B cell (primary cell): Measurements from ENCODE around the gene LMO1. TPM values are rescaled to one million over a fixed set of nuclear protein-coding genes. Genes with fewer than 3 reads are reported as not detected.

Experiments used
- ATAC-seq: fragments of 200-7000 bp; cut with Tn5 transposase; one replicate; pipeline ENCODE4 v1.10.0; 2021; ENCODE audit warnings: low read depth, mild to moderate bottlenecking, moderate number of reproducible peaks, moderate library complexity
- CTCF ChIA-PET: fragments of 350-600 bp; sonication (Branson Sonifier 250); formaldehyde crosslinking; loops from one replicate; lab custom pipeline; 2021; ENCODE audit warnings: antibody characterized with exemption, inconsistent platforms; lab: Charles Lee
- POLR2A ChIA-PET: fragments of 350-600 bp; sonication (Branson Sonifier 250); formaldehyde crosslinking; loops from one replicate; lab custom pipeline; 2021; ENCODE audit warnings: antibody characterized with exemption; lab: Charles Lee
- DNase-seq: peaks from one replicate; pipeline ENCODE4 v3.0.0; 2013
- H2AFZ ChIP-seq: 2 replicates; pipeline ENCODE4 v1.6.1; 2012; ENCODE audit warnings: mild to moderate bottlenecking, low read depth, low read length; ENCODE audit not compliant: insufficient read depth, poor library complexity, severe bottlenecking
- H3K27ac ChIP-seq, 2 donors: 1 replicate in 1 of 2; 2 replicates in 1 of 2; pipeline ENCODE4 v1.5.1; 2012 to 2013; ENCODE audit warnings: low read length in 2 of 2, mild to moderate bottlenecking in 2 of 2, moderate library complexity in 1 of 2
- H3K27me3 ChIP-seq, 4 experiments: fragments of 200-600 bp in 1 of 4; sonication (generic) in 1 of 4; replicated peaks in 1 of 4; 1 replicate in 2 of 4; 2 replicates in 2 of 4; pipeline versions ENCODE4 v1.6.1 to v1.7.0; 2013 to 2016; ENCODE audit warnings: low read length in 3 of 4, mild to moderate bottlenecking in 2 of 4, mixed read lengths in 1 of 4, moderate library complexity in 1 of 4; ENCODE audit not compliant: insufficient read depth in 4 of 4, control insufficient read depth in 3 of 4; ENCODE audit errors: control extremely low read depth in 1 of 4
- H3K36me3 ChIP-seq, 2 experiments: replicated peaks in 1 of 2; 1 replicate in 1 of 2; 2 replicates in 1 of 2; pipeline versions ENCODE4 v1.6.1 to v1.7.1; 2013; ENCODE audit warnings: low read length in 1 of 2; ENCODE audit not compliant: insufficient read depth in 2 of 2, control insufficient read depth in 1 of 2; ENCODE audit errors: control extremely low read depth in 1 of 2, extremely low read depth in 1 of 2
- H3K4me1 ChIP-seq, 2 donors: fragments of 200-600 bp in 1 of 2; sonication (generic) in 1 of 2; 1 replicate in 1 of 2; 2 replicates in 1 of 2; pipeline versions ENCODE4 v1.5.1 to v1.6.1; 2013 to 2017; ENCODE audit warnings: low read length in 2 of 2; ENCODE audit not compliant: control insufficient read depth in 2 of 2, insufficient read depth in 2 of 2
- H3K4me2 ChIP-seq: replicated peaks from 2 replicates; pipeline ENCODE3; 2012; ENCODE audit warnings: mild to moderate bottlenecking, low read depth, low read length; ENCODE audit not compliant: poor library complexity, severe bottlenecking
- H3K4me3 ChIP-seq, 5 experiments: fragments of 200-600 bp in 1 of 5; sonication (generic) in 1 of 5; 1 replicate in 3 of 5; 2 replicates in 2 of 5; pipeline versions ENCODE4 v1.5.1 to v1.7.0; 2011 to 2016; ENCODE audit warnings: low read length in 4 of 5, mild to moderate bottlenecking in 4 of 5, low read depth in 2 of 5, control low read depth in 1 of 5, moderate library complexity in 1 of 5; ENCODE audit not compliant: insufficient read depth in 1 of 5; ENCODE audit errors: control extremely low read depth in 1 of 5, extremely low read depth in 1 of 5
- H3K79me2 ChIP-seq: fragments of 200-600 bp; sonication (generic); one replicate; pipeline ENCODE4 v1.6.0; 2016; ENCODE audit warnings: low read length; ENCODE audit not compliant: control insufficient read depth, insufficient read depth
- H3K9ac ChIP-seq: fragments of 200-600 bp; sonication (generic); 2 replicates; pipeline ENCODE4 v1.6.1; 2017; ENCODE audit warnings: mild to moderate bottlenecking, low read length, moderate library complexity
- H3K9me3 ChIP-seq, 3 donors: one replicate each; pipeline versions ENCODE4 v1.6.1 to v1.7.1; 2013; ENCODE audit warnings: low read length in 2 of 3; ENCODE audit not compliant: control insufficient read depth in 2 of 3, insufficient read depth in 1 of 3; ENCODE audit errors: control extremely low read depth in 1 of 3
- H4K20me1 ChIP-seq: 2 replicates; pipeline ENCODE4 v1.6.0; 2012; ENCODE audit warnings: mild to moderate bottlenecking, low read length; ENCODE audit not compliant: insufficient read depth, control insufficient read depth, poor library complexity, severe bottlenecking
- H3K27ac Mint-ChIP-seq: one replicate; pipeline ENCODE4 v1.8.0; 2021; ENCODE audit warnings: mixed read lengths
- H3K27me3 Mint-ChIP-seq: one replicate; pipeline ENCODE4 v1.8.0; 2021; ENCODE audit warnings: mixed read lengths
- H3K4me1 Mint-ChIP-seq: one replicate; pipeline ENCODE4 v1.8.0; 2021; ENCODE audit warnings: mixed read lengths
- H3K4me3 Mint-ChIP-seq: one replicate; pipeline ENCODE4 v1.8.0; 2021; ENCODE audit warnings: mixed read lengths
- H3K9me3 Mint-ChIP-seq: one replicate; pipeline ENCODE4 v1.8.0; 2022; ENCODE audit warnings: mixed read lengths; ENCODE audit not compliant: insufficient read depth
- EZH2 ChIP-seq: IDR thresholded peaks from 2 replicates; pipeline ENCODE4 v1.6.1; 2012; ENCODE audit warnings: borderline replicate concordance, low read depth, mild to moderate bottlenecking, moderate library complexity, low read length; ENCODE audit not compliant: insufficient read depth, poor library complexity, severe bottlenecking
- WGBS: methylation state at CpG from one replicate; pipeline ENCODE4 v1.1.5; 2013; ENCODE audit warnings: missing lambda C conversion rate; ENCODE audit not compliant: insufficient coverage; 5-methylcytosine and 5-hydroxymethylcytosine counted together
- intact Hi-C: fragments of 100-400 bp; cut with micrococcal nuclease; formaldehyde crosslinking; loops from one replicate; pipeline ENCODE4 v1.10.0; 2022
- polyA plus RNA-seq: library from polyadenylated mRNA; depleted of rRNA; stranded (reverse); fragments of >200 nt; gene quantifications from 2 replicates; pipeline ENCODE4 v1.2.3, GENCODE V29; 2012
- total RNA-seq, 2 donors: library from RNA; stranded (reverse); fragments of 120-200 nt in 1 of 2; gene quantifications; 1 replicate in 1 of 2; 2 replicates in 1 of 2; pipeline versions ENCODE4 v1.2.3 to v1.2.4, GENCODE V29; 2013 to 2022
- TF ChIP-seq, protein P1 (sequence below): fragments of 200-600 bp; IDR thresholded peaks from one replicate; pipeline ENCODE4 v1.8.0; 2022; ENCODE audit warnings: antibody characterized with exemption, mild to moderate bottlenecking

Gene LMO1
- total and polyA plus RNA-seq, 2 donors (not counting 1 experiment from before 2014, with no cell fraction given) = 0.22 TPM; not detected in 1

DNA sequence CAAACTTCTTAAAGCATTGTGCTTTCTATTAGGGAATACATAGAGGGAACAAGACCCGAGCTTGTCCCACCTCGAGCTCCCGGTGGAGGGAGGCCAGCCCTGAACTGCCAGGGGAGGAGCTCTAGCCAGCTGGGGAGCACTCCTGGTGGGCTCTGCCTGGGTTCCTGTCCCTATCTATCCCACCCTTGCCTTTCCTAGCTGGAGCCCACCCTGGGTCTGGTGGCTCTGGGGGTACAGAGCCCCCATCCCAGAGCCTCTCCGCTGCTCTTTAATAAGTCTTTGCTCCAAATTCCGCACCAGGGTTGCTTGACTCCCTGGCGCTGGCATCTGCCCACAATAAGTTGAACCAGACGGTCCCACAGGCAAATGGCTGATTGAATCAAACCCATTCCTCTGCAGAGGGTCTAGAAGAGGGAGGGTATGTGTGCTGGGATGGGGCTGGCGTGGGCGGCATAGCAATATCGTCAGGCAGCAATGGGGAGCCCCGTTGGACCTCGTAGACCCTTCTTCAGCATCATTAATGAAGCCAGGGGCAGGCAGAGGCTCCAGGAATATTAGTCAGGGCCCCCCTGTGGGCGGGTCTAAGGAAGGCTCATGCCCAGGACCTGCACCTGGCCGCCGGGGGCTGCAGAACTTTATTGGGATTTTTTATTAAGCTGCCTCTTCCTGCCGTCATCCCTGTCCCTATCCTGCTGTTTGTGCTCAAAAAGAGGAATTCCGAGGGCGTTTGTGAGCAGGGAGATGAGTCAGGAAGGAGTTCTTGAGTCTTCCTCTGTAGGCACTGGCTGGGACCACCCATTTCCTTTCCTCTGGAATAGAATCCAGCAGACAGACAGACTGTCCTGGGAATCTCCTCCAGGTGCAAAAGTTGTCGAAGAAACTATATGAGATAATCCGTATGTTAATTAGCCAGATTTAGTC lies 56.3 kb downstream of the LMO1 start:
- peak overlapping the region in 3 of 5 experiments; percentile 18 to 50 (median 33) for H3K4me3 ChIP-seq
- peak overlapping the region; percentile 77 for H2AFZ ChIP-seq
- no peaks in the 10 kb centered on the region for H3K36me3 ChIP-seq
- DNase-seq = no peak
- H3K27me3 ChIP-seq = no peaks in the 10 kb centered on the region
- POLR2A ChIA-PET = interaction anchor here (0.6 to 0.7 kb wide), 2 partner anchors 252 to 1696 kb away, joined by 6 to 7 read pairs; no protein-coding TSS in a partner anchor
- peak overlapping the region; percentile 88 for H3K4me3 Mint-ChIP-seq
- H3K9me3 Mint-ChIP-seq = no peaks in the 10 kb centered on the region
- H3K9me3 ChIP-seq = no peaks in the 10 kb centered on the region
- peaks cover 54% of the 10 kb centered on the region for H3K4me1 Mint-ChIP-seq
- WGBS = 65% methylated on average over 12 of the region's 20 CpGs
- H3K4me1 ChIP-seq = peaks cover 53 to 74% of the 10 kb centered on the region in 2 donors
- CTCF ChIA-PET = interaction anchor here (0.7 to 17.7 kb wide), 9 partner anchors 11 to 360 kb away, joined by 3 to 327 read pairs (median 4); partner anchors contain the start of gene LMO1
- TF ChIP-seq EZH2 = no peak
- TF ChIP-seq, protein P1, sequence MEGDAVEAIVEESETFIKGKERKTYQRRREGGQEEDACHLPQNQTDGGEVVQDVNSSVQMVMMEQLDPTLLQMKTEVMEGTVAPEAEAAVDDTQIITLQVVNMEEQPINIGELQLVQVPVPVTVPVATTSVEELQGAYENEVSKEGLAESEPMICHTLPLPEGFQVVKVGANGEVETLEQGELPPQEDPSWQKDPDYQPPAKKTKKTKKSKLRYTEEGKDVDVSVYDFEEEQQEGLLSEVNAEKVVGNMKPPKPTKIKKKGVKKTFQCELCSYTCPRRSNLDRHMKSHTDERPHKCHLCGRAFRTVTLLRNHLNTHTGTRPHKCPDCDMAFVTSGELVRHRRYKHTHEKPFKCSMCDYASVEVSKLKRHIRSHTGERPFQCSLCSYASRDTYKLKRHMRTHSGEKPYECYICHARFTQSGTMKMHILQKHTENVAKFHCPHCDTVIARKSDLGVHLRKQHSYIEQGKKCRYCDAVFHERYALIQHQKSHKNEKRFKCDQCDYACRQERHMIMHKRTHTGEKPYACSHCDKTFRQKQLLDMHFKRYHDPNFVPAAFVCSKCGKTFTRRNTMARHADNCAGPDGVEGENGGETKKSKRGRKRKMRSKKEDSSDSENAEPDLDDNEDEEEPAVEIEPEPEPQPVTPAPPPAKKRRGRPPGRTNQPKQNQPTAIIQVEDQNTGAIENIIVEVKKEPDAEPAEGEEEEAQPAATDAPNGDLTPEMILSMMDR = no peak
- H3K9ac ChIP-seq = peak overlapping the region; percentile 43
- peak overlapping the region; percentile 72 for H3K4me2 ChIP-seq
- intact Hi-C loops = loop anchor here (5.0 to 10.0 kb wide), 3 partner anchors 313 to 757 kb away; partner anchors contain the start of genes RPL27A, TMEM9B and TRIM66
- ATAC-seq = no peak
- H3K27me3 Mint-ChIP-seq = no peaks in the 10 kb centered on the region
- peak overlapping the region; percentile 52 to 89 for H3K27ac ChIP-seq
- H3K27ac Mint-ChIP-seq = peak overlapping the region; percentile 93
- peaks cover 16% of the 10 kb centered on the region for H3K79me2 ChIP-seq
- H4K20me1 ChIP-seq = no peaks in the 10 kb centered on the region
